Central memory CD4-positive, alpha-beta T cell (primary cell): Measurements from ENCODE around the gene WDR26.
A peak's percentile ranks its signal among the peaks of the same experiment; 100 is the strongest.
"Not testable (repeated sequence)": the region's sequence is repeated elsewhere in the genome, so short reads cannot be mapped to it uniquely, and the experiment has no call there.

ENCODE experiments used
- DNase-seq: peaks from one replicate; pipeline ENCODE4 v3.0.0; 2022
- total RNA-seq, 3 experiments: gene quantifications; one replicate each; lab custom pipeline; 2026; lab: John Stamatoyannopoulos, UW

The WDR26 gene
- 100 to 332 (median 224) reads per million in 3 experiments for total RNA-seq

DNA sequence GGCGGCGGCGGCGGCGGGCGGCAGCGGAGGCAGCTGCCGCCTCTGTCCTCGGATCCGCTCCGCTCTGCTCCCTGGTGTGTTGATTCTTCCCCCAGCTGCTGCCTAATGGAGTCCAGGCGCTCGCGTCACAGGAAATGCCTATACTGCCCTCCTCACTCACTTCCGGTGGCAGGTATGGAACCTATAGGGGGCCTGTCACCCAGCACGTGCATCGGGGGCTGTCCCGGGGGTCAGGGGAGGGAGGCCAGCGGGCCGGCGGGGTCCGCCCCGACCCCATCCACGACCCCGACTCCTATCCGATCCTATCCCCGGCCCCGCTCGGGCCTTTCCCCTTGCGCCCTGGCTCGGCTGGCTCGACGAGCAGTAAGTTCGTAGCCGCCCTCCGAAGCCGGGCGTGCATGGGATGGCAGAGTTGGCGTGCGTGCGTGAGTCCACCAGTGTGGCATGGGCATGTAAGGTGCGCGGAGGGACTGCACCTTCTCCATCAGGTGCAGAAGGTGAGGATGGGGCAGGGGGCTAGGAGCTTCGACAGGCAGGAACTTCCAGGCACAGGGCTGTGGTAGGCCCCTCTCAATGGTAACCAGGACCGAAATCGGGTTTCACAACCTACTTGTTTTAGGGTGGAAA, at the start of gene WDR26:
Gene WDR26, minus strand, starts transcription at position 107 of the 627 bp plus-strand sequence.
- DNase-seq: peak; percentile 87

DNA sequence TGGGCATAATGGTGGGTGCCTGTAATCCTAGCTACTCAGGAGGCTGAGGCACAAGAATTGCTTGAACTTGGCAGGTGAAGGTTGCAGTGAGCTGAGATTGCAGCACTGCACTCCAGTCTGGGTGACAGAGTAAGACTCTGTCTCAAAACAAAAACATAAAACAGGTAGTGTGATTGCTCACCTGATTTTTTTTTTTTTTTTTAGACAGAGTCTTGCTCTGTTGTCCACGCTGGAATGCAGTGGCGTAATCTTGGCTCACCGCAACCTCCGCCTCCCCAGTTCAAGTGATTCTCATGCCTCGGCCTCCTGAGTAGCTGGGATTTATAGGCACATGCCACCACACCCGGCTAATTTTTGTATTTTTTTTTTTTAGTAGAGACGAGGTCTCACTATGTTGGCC, 48.6 kb upstream of the WDR26 start:
- not testable (repeated sequence) for DNase-seq

DNA sequence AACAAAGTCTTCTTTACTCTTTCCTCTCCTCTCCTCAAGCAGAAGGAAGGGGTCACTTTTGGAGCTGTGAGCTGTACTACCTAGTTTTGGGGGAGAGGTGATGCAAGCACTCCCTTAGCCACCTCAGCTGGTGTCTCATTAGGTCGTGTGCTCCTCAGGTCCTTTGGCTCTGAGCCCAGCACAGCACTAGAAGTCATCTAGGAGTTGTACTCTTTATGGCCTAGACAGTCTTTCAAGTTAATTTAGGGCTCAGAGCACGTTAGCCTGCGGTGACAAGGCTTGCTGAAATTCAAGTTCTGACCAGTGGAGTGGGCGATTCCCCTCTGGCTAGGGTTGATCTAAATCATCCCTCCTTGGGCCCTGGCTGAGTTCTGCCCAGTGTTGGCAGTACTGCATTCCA, 48.0 kb upstream of the WDR26 start:
- DNase-seq: no peak

DNA sequence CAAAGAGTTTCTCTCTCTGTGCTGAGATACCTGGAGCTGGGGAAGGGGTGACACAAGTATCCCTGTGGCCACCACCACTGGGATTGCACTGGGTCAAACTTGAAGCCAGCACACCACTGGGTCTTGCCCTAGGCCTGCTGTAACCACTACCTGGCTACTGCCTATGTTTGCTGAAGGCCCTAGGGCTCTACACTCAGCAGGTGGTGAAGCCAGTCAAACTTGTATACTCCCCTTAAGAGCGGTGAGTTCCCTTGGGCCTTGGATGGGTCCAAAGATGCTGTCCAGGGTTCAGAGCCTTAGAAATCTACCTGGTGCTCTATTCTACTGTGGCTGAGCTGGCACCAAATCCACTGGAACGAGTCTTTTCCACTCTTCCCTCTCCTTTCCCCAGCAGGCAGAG, 47.0 kb upstream of the WDR26 start:
- no peak for DNase-seq

DNA sequence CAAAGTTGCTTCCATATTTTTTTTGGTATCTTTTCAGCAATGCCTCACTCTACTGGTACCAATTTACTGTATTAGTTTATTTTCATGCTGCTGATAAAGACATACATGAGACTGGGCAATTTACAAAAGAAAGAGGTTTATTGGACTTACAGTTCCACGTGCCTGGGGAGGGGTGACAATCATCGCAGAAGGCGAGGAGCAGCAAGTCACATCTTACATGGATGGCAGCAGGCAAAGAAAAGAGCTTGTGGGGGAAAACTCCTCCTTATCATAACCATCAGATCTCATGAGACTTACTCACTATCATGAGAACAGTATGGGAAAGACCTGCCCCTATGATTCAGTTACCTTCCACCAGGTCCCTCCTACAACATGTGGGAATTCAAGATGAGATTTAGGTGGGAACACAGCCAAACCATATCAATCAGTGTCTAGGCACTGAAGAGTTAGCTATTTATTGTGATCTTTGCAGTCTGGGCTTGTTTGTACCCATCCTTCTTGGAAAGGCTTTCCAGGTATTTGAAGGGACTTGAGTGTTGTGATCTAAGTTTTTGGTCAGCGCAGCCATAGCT, 46.4 kb upstream of the WDR26 start:
- not testable (repeated sequence) for DNase-seq

DNA sequence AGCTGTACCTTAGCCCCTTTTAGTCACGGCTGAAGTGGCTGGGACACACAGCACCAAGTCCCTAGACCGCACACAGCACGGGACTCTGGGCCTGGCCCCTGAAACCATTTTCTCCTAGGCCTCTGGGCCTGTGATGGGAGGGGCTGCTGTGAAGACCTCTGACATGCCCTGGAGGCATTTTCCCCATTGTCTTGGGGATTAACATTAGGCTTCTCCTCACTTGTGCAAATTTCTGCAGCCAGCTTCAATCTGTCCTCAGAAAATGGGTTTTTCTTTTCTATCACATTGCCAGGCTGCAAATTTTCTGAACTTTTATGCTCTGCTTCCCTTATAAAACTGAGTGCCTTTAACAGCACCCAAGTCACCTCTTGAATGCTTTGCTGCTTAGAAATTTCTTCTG, 45.6 kb upstream of the WDR26 start:
- DNase-seq: not testable (repeated sequence)

DNA sequence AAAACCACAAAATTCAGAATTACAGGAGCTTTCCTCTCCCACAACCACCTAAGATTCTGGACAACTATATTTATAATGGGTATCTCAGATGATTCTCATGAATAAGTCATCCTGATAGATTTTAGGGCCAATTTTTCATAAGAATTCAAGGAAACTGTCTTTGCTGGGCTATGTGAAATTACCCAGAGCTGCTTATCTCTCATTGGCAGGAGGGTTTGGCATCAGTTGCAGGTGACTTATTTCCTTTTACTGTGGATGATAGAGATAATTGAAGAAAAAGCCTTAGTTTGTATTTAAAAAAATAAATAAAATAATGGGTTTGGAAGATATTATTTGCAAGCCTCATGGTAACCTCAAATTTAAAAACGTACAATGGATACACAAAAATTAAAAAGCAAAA, 38.2 kb upstream of the WDR26 start:
- DNase-seq: no peak

DNA sequence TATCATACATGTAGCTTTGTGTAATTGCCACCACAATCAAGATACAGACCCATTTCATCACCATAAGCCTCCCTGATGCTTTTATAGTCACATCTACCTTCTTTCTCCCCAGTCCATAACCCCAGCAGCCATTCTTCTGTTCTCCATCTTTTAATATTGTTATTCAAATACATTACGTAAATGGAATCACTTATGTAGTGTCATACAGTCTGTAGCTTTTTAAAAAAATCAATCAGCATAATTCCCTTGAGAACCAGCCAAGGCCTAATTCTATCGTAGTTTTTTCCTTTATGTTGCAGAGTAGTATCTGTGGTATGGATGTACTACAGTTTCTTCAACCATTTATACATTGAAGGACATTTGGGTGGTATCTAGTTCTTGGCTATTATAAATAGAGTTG, 31.6 kb upstream of the WDR26 start:
- DNase-seq: no peak

DNA sequence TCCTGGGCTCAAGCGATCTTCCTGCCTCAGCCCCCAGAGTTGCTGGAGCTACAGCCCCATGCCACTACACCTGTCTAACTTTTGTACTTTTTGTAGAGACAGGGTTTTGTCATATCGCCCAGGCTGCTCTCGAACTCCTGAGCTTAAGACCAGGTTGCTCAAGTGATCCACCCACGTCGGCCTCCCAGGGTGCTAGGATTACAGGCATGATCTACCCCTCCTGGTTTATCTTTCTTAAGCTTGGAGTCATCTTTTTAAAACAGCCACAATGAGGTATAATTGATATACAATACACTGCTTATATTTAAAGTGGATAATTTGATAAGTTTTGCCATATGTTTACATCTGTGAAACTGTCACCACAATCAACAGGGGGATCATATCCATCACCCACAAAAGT, 25.4 kb upstream of the WDR26 start:
- DNase-seq: no peak

DNA sequence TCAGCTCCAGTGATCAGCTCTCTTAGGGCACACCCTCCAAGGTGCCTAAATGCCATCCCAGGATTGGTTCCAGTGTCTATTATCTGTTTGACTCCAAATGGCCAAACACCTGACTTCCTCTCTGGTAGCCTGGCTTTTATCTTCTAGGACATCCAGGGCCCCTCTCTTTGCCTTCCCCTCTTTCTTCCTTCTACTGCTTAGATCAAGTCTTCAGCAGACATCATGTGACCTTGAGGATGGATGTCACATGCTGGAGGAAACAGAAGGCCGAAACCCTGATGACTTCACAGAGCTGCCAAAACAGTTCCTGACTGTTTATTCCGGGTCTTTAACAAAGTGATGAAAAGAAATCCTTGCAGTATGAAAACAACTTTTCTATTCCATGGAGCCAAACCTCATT, 24.4 kb upstream of the WDR26 start:
- no peak for DNase-seq

DNA sequence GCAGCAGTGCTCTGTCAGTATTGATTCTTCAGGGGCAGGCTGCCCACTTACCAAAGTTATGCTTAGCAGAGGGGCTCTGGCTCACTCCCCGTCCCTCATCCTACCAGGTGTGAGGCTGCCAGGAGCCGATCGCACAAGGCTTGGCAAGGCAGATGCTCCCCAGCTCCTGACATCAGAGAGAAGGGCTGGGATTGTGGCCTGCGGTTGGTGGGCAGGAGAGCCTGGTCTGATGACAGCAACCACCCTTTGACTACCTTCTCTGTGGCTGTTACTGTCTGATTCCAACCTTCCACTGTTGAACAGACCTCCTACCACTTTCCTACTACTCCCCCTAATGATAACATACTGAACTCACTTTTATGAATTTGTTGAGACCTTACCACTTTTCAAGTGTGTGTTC, 23.7 kb upstream of the WDR26 start:
- DNase-seq: no peak

DNA sequence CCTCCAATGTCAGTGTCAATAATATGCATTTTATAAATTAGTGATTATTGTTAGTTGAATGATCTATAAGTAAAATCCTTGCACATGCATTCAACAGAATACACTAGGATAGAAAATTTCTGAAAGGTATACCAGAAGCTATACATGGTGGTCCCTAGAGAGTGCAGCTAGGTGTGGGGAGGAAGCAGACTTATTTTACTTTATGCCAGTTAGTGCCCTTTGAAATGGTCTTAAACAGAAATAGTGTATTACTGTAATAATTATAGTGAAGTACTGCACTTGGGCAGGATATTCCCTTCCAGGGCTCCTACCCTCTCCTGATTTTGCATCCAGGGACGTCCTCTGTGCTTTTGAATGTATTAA, 23.2 kb upstream of the WDR26 start:
- no peak for DNase-seq

DNA sequence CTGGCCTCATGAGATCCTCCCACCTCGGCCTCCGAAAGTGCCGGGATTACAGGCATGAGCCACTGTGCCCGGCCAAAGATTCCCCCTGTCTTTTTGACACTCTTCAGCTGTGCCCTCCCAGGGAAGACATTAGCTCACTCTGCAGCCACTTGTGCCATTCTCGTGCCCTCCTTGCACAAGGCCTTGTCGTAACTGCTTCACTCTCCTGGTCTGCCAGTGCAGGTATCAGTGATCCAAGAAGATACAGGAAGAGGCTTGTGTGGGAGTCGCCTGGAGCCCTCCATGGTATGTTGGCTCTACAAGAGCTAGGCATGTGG, 22.0 kb upstream of the WDR26 start:
- no peak for DNase-seq

DNA sequence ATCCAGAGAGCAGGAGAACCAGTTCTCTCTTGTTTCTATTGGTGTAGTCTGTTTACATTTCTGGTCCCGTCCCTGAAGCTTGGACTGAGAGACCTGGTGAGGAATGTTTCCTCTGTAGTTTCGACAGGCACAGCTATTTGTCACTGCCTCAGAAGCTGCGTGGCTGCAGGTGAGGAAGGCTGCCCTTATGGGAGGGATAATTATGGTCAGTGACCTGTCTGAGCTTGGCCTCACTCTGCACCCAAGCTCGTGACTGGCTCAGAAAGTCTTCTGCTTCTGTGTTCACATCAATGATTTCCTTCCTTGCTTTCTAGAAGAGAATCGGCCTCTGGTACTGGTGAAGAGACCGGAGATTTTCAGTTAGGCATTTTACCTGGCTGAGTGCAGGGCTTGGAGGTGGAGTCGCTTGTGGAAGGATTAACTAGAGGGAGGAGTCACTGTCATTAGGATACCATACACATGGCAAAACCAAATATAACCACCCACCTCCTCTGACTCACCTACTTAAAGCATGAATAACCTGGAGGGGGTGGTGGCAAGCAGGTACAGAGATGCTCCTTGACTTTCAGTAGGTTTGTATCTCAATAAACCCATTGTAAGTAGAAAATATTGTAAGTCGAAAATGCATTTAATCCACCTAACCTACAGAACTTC, 19.9 kb upstream of the WDR26 start:
- no peak for DNase-seq

DNA sequence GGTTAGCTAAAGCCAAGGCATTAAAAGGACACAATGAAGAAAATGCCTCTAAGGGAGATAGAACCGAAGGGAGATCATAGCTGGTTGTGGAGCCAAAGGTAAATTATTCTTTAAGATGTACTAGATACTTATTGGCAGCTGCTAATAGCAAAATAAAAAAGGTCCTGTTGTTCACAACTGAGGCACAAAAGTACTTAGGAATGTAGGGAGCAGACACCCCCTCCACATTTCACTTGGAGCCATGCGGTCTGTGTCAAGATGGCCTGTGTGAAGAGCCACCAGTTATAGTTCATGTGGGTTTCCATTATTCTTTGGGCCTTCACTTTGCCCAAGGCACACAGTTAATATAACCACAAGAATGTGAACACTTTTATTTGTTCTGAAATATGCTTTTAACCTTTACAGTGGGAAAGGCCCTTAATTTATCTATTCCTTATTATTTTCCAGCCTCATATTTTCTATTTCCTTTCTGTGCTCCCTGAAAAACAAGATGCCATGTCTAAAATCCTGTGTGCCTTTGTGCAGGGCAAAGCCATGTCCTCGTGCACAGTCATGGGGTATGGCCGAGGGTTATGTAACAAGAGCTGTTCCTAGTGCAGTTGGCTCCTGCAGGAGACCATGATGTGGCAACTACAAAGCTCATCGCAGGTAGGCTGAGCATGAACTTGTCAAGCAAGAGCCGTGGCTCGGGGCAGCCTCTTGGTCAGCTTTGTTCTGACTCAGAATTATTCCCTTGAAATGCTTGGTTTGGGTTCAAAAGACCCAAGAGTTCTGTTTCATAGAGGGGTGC, 16.2 kb upstream of the WDR26 start:
- no peak for DNase-seq

DNA sequence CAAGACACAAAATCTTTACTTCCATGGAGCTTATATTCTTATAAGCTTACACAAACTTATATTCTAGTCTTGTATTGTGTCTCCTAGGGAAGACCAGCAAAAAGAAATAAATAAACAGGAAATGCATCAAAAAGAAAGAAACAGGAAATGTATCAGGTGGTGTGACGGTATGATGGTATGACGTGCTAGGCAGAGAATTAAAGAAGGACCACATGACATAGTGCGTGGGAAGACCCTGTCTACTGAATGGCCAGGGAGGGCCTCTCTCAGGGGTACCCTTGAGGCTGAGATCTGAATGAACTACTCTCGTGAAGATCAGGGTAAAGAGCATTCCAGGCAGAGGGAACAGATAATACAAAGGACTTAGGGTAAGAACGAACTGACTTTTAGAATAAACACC, 15.6 kb upstream of the WDR26 start:
- peak; percentile 22 for DNase-seq

DNA sequence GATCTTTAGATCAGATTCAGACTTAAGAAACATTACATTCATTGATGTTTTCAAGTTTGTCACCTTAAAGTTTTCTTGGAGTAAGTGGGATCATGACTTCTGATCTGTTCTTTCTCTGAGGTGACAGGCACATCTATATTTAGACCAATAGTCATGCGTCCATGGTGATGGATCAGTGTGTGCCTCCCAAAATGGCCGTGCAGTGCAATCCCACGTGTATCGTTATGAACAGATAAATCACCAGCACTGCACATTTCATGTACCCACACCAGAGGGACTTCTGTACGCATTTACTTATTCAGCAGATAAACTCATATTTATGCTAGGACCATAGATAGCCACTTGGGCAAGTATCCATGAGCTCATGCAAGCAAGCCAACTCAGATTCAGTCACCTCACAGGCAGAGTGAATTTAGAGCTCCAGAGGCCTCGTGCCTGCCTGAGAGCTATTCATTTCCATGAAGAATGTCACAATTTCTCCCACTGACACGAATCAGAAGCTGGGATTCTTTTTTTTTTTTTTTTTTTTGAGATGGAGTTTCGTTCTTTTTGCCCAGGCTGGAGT, 13.9 kb upstream of the WDR26 start:
- DNase-seq: no peak

DNA sequence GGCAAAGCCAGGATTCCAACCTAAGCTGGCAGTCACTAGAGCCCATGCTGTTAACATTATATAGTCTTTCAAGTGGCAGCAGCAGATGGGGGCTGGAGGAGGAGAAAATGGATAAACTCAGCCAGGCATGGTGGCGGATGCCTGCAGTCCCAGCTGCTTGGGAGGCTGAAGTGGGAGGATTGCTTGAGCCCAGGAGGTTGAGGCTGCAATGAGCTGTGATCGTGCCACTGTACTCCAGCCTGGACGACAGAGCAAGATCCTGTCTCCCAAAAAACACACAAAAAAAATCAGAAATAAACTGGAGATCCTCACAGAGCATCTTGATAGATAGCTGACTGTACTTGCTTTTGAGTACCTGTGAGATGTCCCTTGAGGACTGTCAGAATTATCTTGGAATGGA, 13.4 kb upstream of the WDR26 start:
- DNase-seq: no peak

DNA sequence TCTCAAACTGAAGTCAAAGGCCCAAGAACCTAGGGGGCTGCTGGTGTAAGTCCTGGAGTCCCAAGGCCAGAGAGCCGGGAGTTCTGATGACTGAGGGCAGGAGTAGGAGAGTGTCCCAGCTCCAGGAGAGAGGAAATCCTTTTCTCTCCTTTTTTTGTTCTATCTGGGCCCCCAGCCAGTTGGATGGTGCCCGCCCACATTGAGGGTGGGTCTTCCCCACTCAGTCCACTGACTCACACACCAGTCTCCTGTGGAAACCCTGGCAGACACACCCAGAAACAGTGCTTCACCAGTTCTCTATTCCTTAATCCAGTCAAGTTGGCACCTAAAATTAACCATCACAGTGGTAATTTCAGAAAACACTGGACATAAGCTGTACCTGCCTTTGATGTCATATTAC, 12.7 kb upstream of the WDR26 start:
- DNase-seq: no peak

DNA sequence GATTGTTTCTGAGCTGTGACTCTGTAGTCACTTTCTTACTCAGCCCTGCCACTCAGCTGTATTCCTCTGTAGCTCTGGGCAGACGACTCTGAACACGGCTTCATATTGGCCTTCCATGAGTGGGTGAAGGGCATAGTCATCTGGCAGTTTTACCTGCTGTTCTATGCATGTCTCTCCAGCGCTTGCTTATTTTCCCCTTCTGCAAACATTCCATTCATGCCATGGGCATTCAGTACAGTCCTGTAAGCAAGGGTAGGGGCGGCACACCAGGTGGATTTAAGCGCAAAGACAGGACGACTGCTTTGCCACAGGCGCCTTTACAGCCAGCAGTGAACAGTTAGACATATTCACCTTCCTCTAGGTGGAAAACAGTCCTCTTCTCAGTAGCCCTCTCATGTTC, 4.4 kb upstream of the WDR26 start:
- DNase-seq: no peak

DNA sequence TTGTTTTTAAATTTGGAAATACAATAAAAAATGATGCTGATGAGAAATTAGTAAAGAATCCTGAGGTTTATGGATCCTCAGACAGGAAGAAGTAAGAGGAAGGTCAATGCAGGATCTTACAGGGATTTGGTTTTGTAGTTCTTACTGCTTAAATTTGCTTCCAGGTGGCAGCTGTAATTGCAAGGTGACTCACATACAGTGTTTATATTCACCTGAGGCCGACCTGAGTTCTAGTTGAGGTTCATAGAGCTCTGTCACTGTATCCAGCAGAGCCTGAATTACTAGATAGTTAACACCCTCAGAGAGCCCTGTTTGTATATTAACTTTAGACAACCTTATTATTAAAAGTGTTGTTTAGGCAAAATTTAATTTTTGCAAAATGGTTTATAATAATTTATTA, 1.4 kb upstream of the WDR26 start:
- no peak for DNase-seq

DNA sequence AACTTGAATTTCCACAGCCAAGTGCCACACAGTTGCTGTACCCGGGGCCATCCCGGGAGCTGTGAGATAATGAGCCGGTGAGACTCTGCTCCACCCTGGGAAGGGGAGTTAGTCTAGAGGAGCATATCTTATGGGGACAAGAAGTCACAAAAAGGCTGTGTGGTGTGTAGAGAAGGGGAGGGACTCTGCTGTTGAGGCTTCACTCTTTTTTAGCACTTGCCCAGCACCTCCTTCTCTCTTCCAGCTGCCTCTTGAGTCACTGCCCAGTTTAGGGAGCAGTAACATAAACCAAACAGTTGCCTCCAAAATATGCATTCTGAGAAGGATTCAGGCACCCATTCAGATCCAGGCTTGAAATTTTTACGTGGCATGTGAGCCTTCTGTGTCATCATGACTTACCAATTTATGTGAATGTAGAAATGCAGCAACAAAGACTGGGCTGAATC, 744 bp upstream of the WDR26 start:
- peak; percentile 8 for DNase-seq
